Measurements from ENCODE around the gene SLC44A4. TPM values are rescaled to one million over a fixed set of nuclear protein-coding genes. Genes with fewer than 3 reads are reported as not detected.
"Not testable (repeated sequence)": the region's sequence is repeated elsewhere in the genome, so short reads cannot be mapped to it uniquely, and the experiment has no call there.

Gene SLC44A4
- total RNA-seq, 1 experiment from 2014 or later, result 3.5 TPM

- peaks cover 29% of the 10 kb centered on the region for H4K20me1 ChIP-seq (ENCODE audit: low read length)
- H2AFZ ChIP-seq (ENCODE audit: low read length); ATAC-seq; H3F3A ChIP-seq (ENCODE audit: low read length, unreplicated experiment); H3K9me2 ChIP-seq (replicated peaks; ENCODE audit: low read length); CTCF ChIA-PET; H3K9me3 ChIP-seq (ENCODE audit: low read length); H3K27me3 ChIP-seq (ENCODE audit: low read length); DNase-seq; H3K27ac ChIP-seq (ENCODE audit: low read length); H3K36me3 ChIP-seq (ENCODE audit: low read depth, low read length): not testable (repeated sequence)
- peak overlapping the region; percentile 22 for H3K9ac ChIP-seq (ENCODE audit: low read length)
- TF ChIP-seq, protein P1, sequence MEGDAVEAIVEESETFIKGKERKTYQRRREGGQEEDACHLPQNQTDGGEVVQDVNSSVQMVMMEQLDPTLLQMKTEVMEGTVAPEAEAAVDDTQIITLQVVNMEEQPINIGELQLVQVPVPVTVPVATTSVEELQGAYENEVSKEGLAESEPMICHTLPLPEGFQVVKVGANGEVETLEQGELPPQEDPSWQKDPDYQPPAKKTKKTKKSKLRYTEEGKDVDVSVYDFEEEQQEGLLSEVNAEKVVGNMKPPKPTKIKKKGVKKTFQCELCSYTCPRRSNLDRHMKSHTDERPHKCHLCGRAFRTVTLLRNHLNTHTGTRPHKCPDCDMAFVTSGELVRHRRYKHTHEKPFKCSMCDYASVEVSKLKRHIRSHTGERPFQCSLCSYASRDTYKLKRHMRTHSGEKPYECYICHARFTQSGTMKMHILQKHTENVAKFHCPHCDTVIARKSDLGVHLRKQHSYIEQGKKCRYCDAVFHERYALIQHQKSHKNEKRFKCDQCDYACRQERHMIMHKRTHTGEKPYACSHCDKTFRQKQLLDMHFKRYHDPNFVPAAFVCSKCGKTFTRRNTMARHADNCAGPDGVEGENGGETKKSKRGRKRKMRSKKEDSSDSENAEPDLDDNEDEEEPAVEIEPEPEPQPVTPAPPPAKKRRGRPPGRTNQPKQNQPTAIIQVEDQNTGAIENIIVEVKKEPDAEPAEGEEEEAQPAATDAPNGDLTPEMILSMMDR (conservative IDR thresholded peaks at IDR 0.05; ENCODE audit: low read depth, low read length), result peak; percentile 33; the same call in 1 of the 2 replicates
- POLR2A ChIA-PET (ENCODE audit: unreplicated experiment), result interaction anchor here (1.4 kb wide), 1 partner anchor 10 kb away, joined by 11 read pairs; the partner anchor contains the start of gene HSPA1B
- intact Hi-C loops (cut with micrococcal nuclease), result loop anchor here (5.0 kb wide), 1 partner anchor 80 kb away; the partner anchor contains the start of gene CLIC1
- TSS peak; percentile 18 for BruUV-seq (replicated peaks)
- H3K4me3 ChIP-seq (ENCODE audit: low read length), result peak overlapping the region; percentile 80
- peaks cover 55% of the 10 kb centered on the region for H3K79me2 ChIP-seq (ENCODE audit: low read length)
- H3K4me1 ChIP-seq (ENCODE audit: insufficient read depth, low read length), result peaks cover 37% of the 10 kb centered on the region
- H3K4me2 ChIP-seq (ENCODE audit: low read length), result peak overlapping the region; percentile 91
These were observed 61.5 kb downstream of the SLC44A4 start for GRCh38 chr6:31817133-31817928.

- Histone ChIP-seq H3K9me3 (ENCODE audit: low read length) (no peaks in the 10 kb centered on the region), H3K27ac (ENCODE audit: low read length) (peak within 1 kb of the TSS; percentile 84), H3F3A (ENCODE audit: low read length, unreplicated experiment) (no peaks in the 10 kb centered on the region), H3K9me2 (replicated peaks; ENCODE audit: low read length) (no peaks in the 10 kb centered on the region), H3K79me2 (ENCODE audit: low read length) (peaks cover 42% of the 10 kb centered on the region), H4K20me1 (ENCODE audit: low read length) (peaks cover 24% of the 10 kb centered on the region), H3K4me3 (ENCODE audit: low read length) (peak within 1 kb of the TSS; percentile 87), H2AFZ (ENCODE audit: low read length) (peak within 1 kb of the TSS; percentile 76), H3K4me1 (ENCODE audit: insufficient read depth, low read length) (peaks cover 22% of the 10 kb centered on the region), H3K4me2 (ENCODE audit: low read length) (peak within 1 kb of the TSS; percentile 89), H3K9ac (ENCODE audit: low read length) (peak within 1 kb of the TSS; percentile 63), H3K36me3 (ENCODE audit: low read depth, low read length) (no peaks in the 10 kb centered on the region), H3K27me3 (ENCODE audit: low read length) (no peaks in the 10 kb centered on the region)
- TF ChIP-seq, protein P1 (conservative IDR thresholded peaks at IDR 0.05; ENCODE audit: low read depth, low read length), result no peak
- TF ChIP-seq EZH2 (IDR thresholded peaks at IDR 0.05; ENCODE audit: low read length, unreplicated experiment), result no peak
- no peak for TF ChIP-seq EZH2phosphoT487 (IDR thresholded peaks at IDR 0.05; ENCODE audit: borderline replicate concordance, low read length)
- intact Hi-C loops (cut with micrococcal nuclease), result loop anchor here (2.0 to 5.0 kb wide), 3 partner anchors 20 to 78 kb away; partner anchors contain the start of genes CLIC1 and VARS1
- DNase-seq (peak; percentile 98), ATAC-seq (peak; percentile 76)
- BruUV-seq (replicated peaks), result no TSS peak
- CTCF ChIA-PET, result interaction anchor here (0.5 to 1.0 kb wide), 6 partner anchors 8 to 40 kb away, joined by 3 to 7 read pairs (median 4); partner anchors contain the start of gene LSM2
- POLR2A ChIA-PET (ENCODE audit: unreplicated experiment), result interaction anchor here (0.5 to 1.8 kb wide), 16 partner anchors 8 to 1500 kb away, joined by 3 to 54 read pairs (median 5); partner anchors contain the start of genes HSPA1B, LSM2, NEU1 and VARS1
These were observed 63.6 kb downstream of the SLC44A4 start, which contains the start of the genes HSPA1A and HSPA1L for GRCh38 chr6:31815025-31815838. TSS of gene HSPA1A (plus strand) at chr6:31815543. CDS start at chr6:31815757, 214 bp downstream. TSS of gene HSPA1L (minus strand) at chr6:31815283. CDS start at chr6:31811972, 3,311 bp downstream.
